ENCODE measurements around the gene CROCC2. TPM values are rescaled to one million over a fixed set of nuclear protein-coding genes. Genes with fewer than 3 reads are reported as not detected.

Gene CROCC2
- total and polyA plus RNA-seq, 12 donors, result 0.07 to 0.65 (median 0.28) TPM; not detected in 6

- no peak for TF ChIP-seq CTCF (IDR thresholded peaks at IDR 0.05)
- no peak for TF ChIP-seq POLR2A (IDR thresholded peaks at IDR 0.05)
- H3K36me3 ChIP-seq (replicated peaks in 1 of 2), result no peaks in the 10 kb centered on the region
- DNase-seq, result peak; percentile 0 to 47 (median 14)
- H3K27ac ChIP-seq, result no peak overlapping the region
- intact Hi-C loops (cut with DNase I), result no loop called here
- no peaks in the 10 kb centered on the region for H3K9me3 ChIP-seq (replicated peaks in 1 of 3)
- WGBS, 4 donors, result 64 to 68% (median 67%) methylated on average over 6 to 15 of the region's 15 CpGs
- peaks cover 0 to 3% of the 10 kb centered on the region in 2 donors for H3K4me1 ChIP-seq (replicated peaks in 1 of 2)
- no peaks in the 10 kb centered on the region for H3K27me3 ChIP-seq
- no peak overlapping the region for H3K4me3 ChIP-seq
Measured at GRCh38 chr2:240922982-240923537, 16.9 kb downstream of the CROCC2 start.

- 87 to 90% (median 89%) methylated on average over 12 to 14 of the region's 14 CpGs for WGBS, 4 donors
- Histone ChIP-seq H3K36me3 (replicated peaks in 1 of 2) (no peaks in the 10 kb centered on the region), H3K27me3 (no peaks in the 10 kb centered on the region), H3K4me3 (no peak overlapping the region), H3K4me1 (replicated peaks in 1 of 2) (peaks cover 0 to 3% of the 10 kb centered on the region in 2 donors), H3K9me3 (replicated peaks in 1 of 3) (no peaks in the 10 kb centered on the region), H3K27ac (no peak overlapping the region)
- no peak for TF ChIP-seq CTCF (IDR thresholded peaks at IDR 0.05)
- no peak for TF ChIP-seq POLR2A (IDR thresholded peaks at IDR 0.05)
- DNase-seq, result peak in 6 of 7 donors; percentile 8 to 48 (median 16)
- intact Hi-C loops (cut with DNase I), result no loop called here
Measured at GRCh38 chr2:240925191-240925567, 19.0 kb downstream of the CROCC2 start.

GRCh38 chr2:240925568-240926515 is 19.7 kb downstream of the CROCC2 start:
- H3K27ac ChIP-seq, result peak overlapping the region in 1 of 5 donors; percentile 61
- DNase-seq, result peak in 6 of 7 donors; percentile 8 to 47 (median 16)
- H3K4me3 ChIP-seq, result no peak overlapping the region
- H3K27me3 ChIP-seq, result no peaks in the 10 kb centered on the region
- peaks cover 0 to 3% of the 10 kb centered on the region in 2 donors for H3K4me1 ChIP-seq (replicated peaks in 1 of 2)
- 89 to 95% (median 91%) methylated on average over 9 to 29 of the region's 29 CpGs for WGBS, 4 donors
- no peak for TF ChIP-seq POLR2A (IDR thresholded peaks at IDR 0.05)
- no peak for TF ChIP-seq CTCF (IDR thresholded peaks at IDR 0.05)
- intact Hi-C loops (cut with DNase I), result no loop called here
- H3K9me3 ChIP-seq (replicated peaks in 1 of 3), result no peaks in the 10 kb centered on the region
- H3K36me3 ChIP-seq (replicated peaks in 1 of 2), result no peaks in the 10 kb centered on the region
